ENCODE results near the gene POLR3G.

POLR3G gene

GRCh38 chr5:90551376-90551775 is 76.7 kb downstream of the POLR3G start:
- no peaks in the 10 kb centered on the region for H3K36me3 ChIP-seq (ENCODE audit: control insufficient read depth, insufficient read depth, low read length)
- no peak overlapping the region for H3K4me3 ChIP-seq (ENCODE audit: extremely low read depth, insufficient read depth, low read length, poor library complexity, severe bottlenecking)
- no peaks in the 10 kb centered on the region for H3K9me3 ChIP-seq (ENCODE audit: control insufficient read depth, low read length)
- WGBS, 2 experiments (ENCODE audit: insufficient coverage in 2 of 2): 78 to 90% methylated on average over 4 to 5 of the region's 5 CpGs
- peaks cover 9% of the 10 kb centered on the region for H3K4me1 ChIP-seq (ENCODE audit: control insufficient read depth, insufficient read depth, low read length, poor library complexity, severe bottlenecking)
- H3K27ac ChIP-seq (ENCODE audit: low read depth, low read length, severe bottlenecking): no peak overlapping the region

- H3K4me3 ChIP-seq (ENCODE audit: extremely low read depth, insufficient read depth, low read length, poor library complexity, severe bottlenecking): no peak overlapping the region
- no peaks in the 10 kb centered on the region for H3K36me3 ChIP-seq (ENCODE audit: control insufficient read depth, insufficient read depth, low read length)
- H3K9me3 ChIP-seq (ENCODE audit: control insufficient read depth, low read length): no peaks in the 10 kb centered on the region
- no peaks in the 10 kb centered on the region for H3K4me1 ChIP-seq (ENCODE audit: control insufficient read depth, insufficient read depth, low read length, poor library complexity, severe bottlenecking)
- H3K27ac ChIP-seq (ENCODE audit: low read depth, low read length, severe bottlenecking): no peak overlapping the region
Observed at GRCh38 chr5:90553711-90554110, 79.0 kb downstream of the POLR3G start.

GRCh38 chr5:90554358-90555006 is 79.8 kb downstream of the POLR3G start:
- H3K4me3 ChIP-seq (ENCODE audit: extremely low read depth, insufficient read depth, low read length, poor library complexity, severe bottlenecking): no peak overlapping the region
- H3K27ac ChIP-seq (ENCODE audit: low read depth, low read length, severe bottlenecking): no peak overlapping the region
- H3K4me1 ChIP-seq (ENCODE audit: control insufficient read depth, insufficient read depth, low read length, poor library complexity, severe bottlenecking): no peaks in the 10 kb centered on the region
- no peaks in the 10 kb centered on the region for H3K9me3 ChIP-seq (ENCODE audit: control insufficient read depth, low read length)
- no peaks in the 10 kb centered on the region for H3K36me3 ChIP-seq (ENCODE audit: control insufficient read depth, insufficient read depth, low read length)
- WGBS, 2 experiments (ENCODE audit: insufficient coverage in 2 of 2): 56 to 58% methylated on average over 1 to 2 of the region's 4 CpGs

GRCh38 chr5:90555666-90556065 is 81.0 kb downstream of the POLR3G start:
- no peaks in the 10 kb centered on the region for H3K36me3 ChIP-seq (ENCODE audit: control insufficient read depth, insufficient read depth, low read length)
- H3K27ac ChIP-seq (ENCODE audit: low read depth, low read length, severe bottlenecking): no peak overlapping the region
- no peak overlapping the region for H3K4me3 ChIP-seq (ENCODE audit: extremely low read depth, insufficient read depth, low read length, poor library complexity, severe bottlenecking)
- no peaks in the 10 kb centered on the region for H3K9me3 ChIP-seq (ENCODE audit: control insufficient read depth, low read length)
- H3K4me1 ChIP-seq (ENCODE audit: control insufficient read depth, insufficient read depth, low read length, poor library complexity, severe bottlenecking): no peaks in the 10 kb centered on the region

- Histone ChIP-seq H3K4me3 (ENCODE audit: extremely low read depth, insufficient read depth, low read length, poor library complexity, severe bottlenecking) (peak overlapping the region; percentile 67), H3K4me1 (ENCODE audit: control insufficient read depth, insufficient read depth, low read length, poor library complexity, severe bottlenecking) (no peaks in the 10 kb centered on the region)
Observed at GRCh38 chr5:90557391-90557790, 82.7 kb downstream of the POLR3G start.

GRCh38 chr5:90557871-90558270 is 83.2 kb downstream of the POLR3G start:
- Histone ChIP-seq H3K4me1 (ENCODE audit: control insufficient read depth, insufficient read depth, low read length, poor library complexity, severe bottlenecking) (no peaks in the 10 kb centered on the region), H3K27ac (ENCODE audit: low read depth, low read length, severe bottlenecking) (no peak overlapping the region), H3K36me3 (ENCODE audit: control insufficient read depth, insufficient read depth, low read length) (no peaks in the 10 kb centered on the region), H3K4me3 (ENCODE audit: extremely low read depth, insufficient read depth, low read length, poor library complexity, severe bottlenecking) (peak overlapping the region; percentile 67), H3K9me3 (ENCODE audit: control insufficient read depth, low read length) (no peaks in the 10 kb centered on the region)
- WGBS, 2 experiments (ENCODE audit: insufficient coverage in 2 of 2): 11 to 21% methylated on average over 1 to 2 of the region's 3 CpGs

More at GRCh38 chr5:90557391-90557790, 82.7 kb downstream of the POLR3G start:
- Histone ChIP-seq H3K27ac (ENCODE audit: low read depth, low read length, severe bottlenecking) (no peak overlapping the region), H3K9me3 (ENCODE audit: control insufficient read depth, low read length) (no peaks in the 10 kb centered on the region), H3K36me3 (ENCODE audit: control insufficient read depth, insufficient read depth, low read length) (no peaks in the 10 kb centered on the region)
- whole genome bisulfite sequencing, 2 experiments (ENCODE audit: insufficient coverage in 2 of 2): 19 to 20% methylated on average over 4 to 5 of the region's 9 CpGs

GRCh38 chr5:90558344-90559192 is 83.9 kb downstream of the POLR3G start, which contains the start of gene ADGRV1:
Gene ADGRV1, plus strand, starts transcription at chr5:90558797. Its CDS starts 99 bp downstream, at chr5:90558896.
- 1% methylated on average over 28 to 34 of the region's 60 CpGs for WGBS, 2 experiments (ENCODE audit: insufficient coverage in 2 of 2)
- H3K4me1 ChIP-seq (ENCODE audit: control insufficient read depth, insufficient read depth, low read length, poor library complexity, severe bottlenecking): no peaks in the 10 kb centered on the region
- peak within 1 kb of the TSS; percentile 67 for H3K4me3 ChIP-seq (ENCODE audit: extremely low read depth, insufficient read depth, low read length, poor library complexity, severe bottlenecking)
- no peaks in the 10 kb centered on the region for H3K36me3 ChIP-seq (ENCODE audit: control insufficient read depth, insufficient read depth, low read length)
- no peaks in the 10 kb centered on the region for H3K9me3 ChIP-seq (ENCODE audit: control insufficient read depth, low read length)
- no peak within 1 kb of the TSS for H3K27ac ChIP-seq (ENCODE audit: low read depth, low read length, severe bottlenecking)

- no CpG with 5 or more reads among the region's 2 CpGs for WGBS, 2 experiments (ENCODE audit: insufficient coverage in 2 of 2)
- Histone ChIP-seq H3K9me3 (ENCODE audit: control insufficient read depth, low read length) (no peaks in the 10 kb centered on the region), H3K4me3 (ENCODE audit: extremely low read depth, insufficient read depth, low read length, poor library complexity, severe bottlenecking) (no peak overlapping the region), H3K36me3 (ENCODE audit: control insufficient read depth, insufficient read depth, low read length) (no peaks in the 10 kb centered on the region), H3K27ac (ENCODE audit: low read depth, low read length, severe bottlenecking) (no peak overlapping the region), H3K4me1 (ENCODE audit: control insufficient read depth, insufficient read depth, low read length, poor library complexity, severe bottlenecking) (no peaks in the 10 kb centered on the region)
Observed at GRCh38 chr5:90560771-90561170, 86.1 kb downstream of the POLR3G start.

- Histone ChIP-seq H3K4me3 (ENCODE audit: extremely low read depth, insufficient read depth, low read length, poor library complexity, severe bottlenecking) (no peak overlapping the region), H3K36me3 (ENCODE audit: control insufficient read depth, insufficient read depth, low read length) (no peaks in the 10 kb centered on the region), H3K4me1 (ENCODE audit: control insufficient read depth, insufficient read depth, low read length, poor library complexity, severe bottlenecking) (no peaks in the 10 kb centered on the region), H3K9me3 (ENCODE audit: control insufficient read depth, low read length) (no peaks in the 10 kb centered on the region), H3K27ac (ENCODE audit: low read depth, low read length, severe bottlenecking) (no peak overlapping the region)
- no CpG with 5 or more reads among the region's 1 CpG for WGBS, 2 experiments (ENCODE audit: insufficient coverage in 2 of 2)
Observed at GRCh38 chr5:90561766-90562165, 87.1 kb downstream of the POLR3G start.

GRCh38 chr5:90562341-90562740 is 87.7 kb downstream of the POLR3G start:
- no peak overlapping the region for H3K4me3 ChIP-seq (ENCODE audit: extremely low read depth, insufficient read depth, low read length, poor library complexity, severe bottlenecking)
- WGBS, 2 experiments (ENCODE audit: insufficient coverage in 2 of 2): 38 to 83% methylated on average over 1 to 3 of the region's 5 CpGs

GRCh38 chr5:90563108-90563507 is 88.4 kb downstream of the POLR3G start:
- H3K9me3 ChIP-seq (ENCODE audit: control insufficient read depth, low read length): no peaks in the 10 kb centered on the region
- no peaks in the 10 kb centered on the region for H3K4me1 ChIP-seq (ENCODE audit: control insufficient read depth, insufficient read depth, low read length, poor library complexity, severe bottlenecking)
- H3K4me3 ChIP-seq (ENCODE audit: extremely low read depth, insufficient read depth, low read length, poor library complexity, severe bottlenecking): no peak overlapping the region
- 50% methylated on average over 1 of the region's 1 CpG; no CpG with 5 or more reads in 1 of the 2 experiments for WGBS, 2 experiments (ENCODE audit: insufficient coverage in 2 of 2)
- no peaks in the 10 kb centered on the region for H3K36me3 ChIP-seq (ENCODE audit: control insufficient read depth, insufficient read depth, low read length)
- no peak overlapping the region for H3K27ac ChIP-seq (ENCODE audit: low read depth, low read length, severe bottlenecking)

More at GRCh38 chr5:90562341-90562740, 87.7 kb downstream of the POLR3G start:
- Histone ChIP-seq H3K36me3 (ENCODE audit: control insufficient read depth, insufficient read depth, low read length) (no peaks in the 10 kb centered on the region), H3K9me3 (ENCODE audit: control insufficient read depth, low read length) (no peaks in the 10 kb centered on the region), H3K27ac (ENCODE audit: low read depth, low read length, severe bottlenecking) (no peak overlapping the region), H3K4me1 (ENCODE audit: control insufficient read depth, insufficient read depth, low read length, poor library complexity, severe bottlenecking) (no peaks in the 10 kb centered on the region)
